ENCODE data around the gene DCUN1D5. TPM values are rescaled to one million over a fixed set of nuclear protein-coding genes. Genes with fewer than 3 reads are reported as not detected.

DCUN1D5 gene
- total and polyA plus RNA-seq, 2 of the 8 experiments (the other 6 are each of a cell fraction or from before 2014, with no cell fraction given), result 76.1 to 95.4 TPM

GRCh38 chr11:103051981-103052380 lies 40.0 kb downstream of the DCUN1D5 start (continued):
- no peak for TF ChIP-seq CHD7 (IDR thresholded peaks at IDR 0.05; ENCODE audit: insufficient replicate concordance, low read length)
- no peak for TF ChIP-seq ATF3 (IDR thresholded peaks at IDR 0.05; ENCODE audit: insufficient read depth, low read depth, low read length)
- no peak for TF ChIP-seq HDAC6 (IDR thresholded peaks at IDR 0.05; ENCODE audit: low read depth, low read length)
- no peak for TF ChIP-seq TAF7 (optimal IDR thresholded peaks at IDR 0.05; ENCODE audit: borderline replicate concordance, low read depth, low read length)
- no peak for TF ChIP-seq E2F6 (IDR thresholded peaks at IDR 0.05)
- TF ChIP-seq EP300 (IDR thresholded peaks at IDR 0.05; ENCODE audit: borderline replicate concordance in 1 of 2, low read depth in 2 of 2, low read length in 2 of 2), result no peak
- no peak for TF ChIP-seq TCF12 (IDR thresholded peaks at IDR 0.05; ENCODE audit: low read depth, low read length)
- no peak for TF ChIP-seq BACH1 (IDR thresholded peaks at IDR 0.05; ENCODE audit: low read length)
- no peak for TF ChIP-seq TBP (IDR thresholded peaks at IDR 0.05; ENCODE audit: low read depth, low read length)
